Measurements from ENCODE around the gene FAM193B. TPM values are rescaled to one million over a fixed set of nuclear protein-coding genes. Genes with fewer than 3 reads are reported as not detected.
"Not testable (repeated sequence)": the region's sequence is repeated elsewhere in the genome, so short reads cannot be mapped to it uniquely, and the experiment has no call there.

FAM193B gene
- total RNA-seq, 1 donor from 2014 or later: 29.5 TPM

- intact Hi-C loops (cut with DNase I): no loop called here
- ATAC-seq: peak; percentile 82
- DNase-seq (ENCODE audit: missing footprints): no peak
These were observed 8.1 kb downstream of the FAM193B start for GRCh38 chr5:177546258-177546741.

- peak; percentile 80 for ATAC-seq
- intact Hi-C loops (cut with DNase I): no loop called here
- DNase-seq (ENCODE audit: missing footprints): no peak
These were observed 8.7 kb downstream of the FAM193B start for GRCh38 chr5:177545487-177546257.

- no peak for DNase-seq (ENCODE audit: missing footprints)
- ATAC-seq: no peak
- intact Hi-C loops (cut with DNase I): no loop called here
These were observed 11.4 kb downstream of the FAM193B start for GRCh38 chr5:177542816-177543465.

GRCh38 chr5:177540438-177540837 lies 13.9 kb downstream of the FAM193B start:
- intact Hi-C loops (cut with DNase I): no loop called here

GRCh38 chr5:177539411-177539810 lies 15.0 kb downstream of the FAM193B start:
- DNase-seq (ENCODE audit: missing footprints) (no peak), ATAC-seq (peak; percentile 48)
- intact Hi-C loops (cut with DNase I): no loop called here

More at GRCh38 chr5:177540438-177540837, 13.9 kb downstream of the FAM193B start:
- DNase-seq (ENCODE audit: missing footprints): no peak
- no peak for ATAC-seq

GRCh38 chr5:177538876-177539275 lies 15.5 kb downstream of the FAM193B start:
- ATAC-seq: peak; percentile 20
- intact Hi-C loops (cut with DNase I): no loop called here

GRCh38 chr5:177537389-177538361 lies 16.7 kb downstream of the FAM193B start:
- intact Hi-C loops (cut with DNase I): no loop called here
- ATAC-seq (peak; percentile 80), DNase-seq (ENCODE audit: missing footprints) (no peak)

More at GRCh38 chr5:177538876-177539275, 15.5 kb downstream of the FAM193B start:
- DNase-seq (ENCODE audit: missing footprints): no peak

- intact Hi-C loops (cut with DNase I): no loop called here
- DNase-seq (ENCODE audit: missing footprints): no peak
- ATAC-seq: no peak
These were observed 18.0 kb downstream of the FAM193B start for GRCh38 chr5:177536386-177536785.

GRCh38 chr5:177535125-177535524 lies 19.2 kb downstream of the FAM193B start:
- ATAC-seq: no peak
- no peak for DNase-seq (ENCODE audit: missing footprints)
- intact Hi-C loops (cut with DNase I): no loop called here

- ATAC-seq; intact Hi-C loops (cut with DNase I): not testable (repeated sequence)
These were observed 19.9 kb downstream of the FAM193B start for GRCh38 chr5:177534433-177534832.

GRCh38 chr5:177531209-177531940 lies 23.0 kb downstream of the FAM193B start:
- intact Hi-C loops (cut with DNase I): no loop called here
- ATAC-seq: no peak
- DNase-seq (ENCODE audit: missing footprints): peak; percentile 46

More at GRCh38 chr5:177534433-177534832, 19.9 kb downstream of the FAM193B start:
- DNase-seq (ENCODE audit: missing footprints): not testable (repeated sequence)

- intact Hi-C loops (cut with DNase I): no loop called here
- peak; percentile 38 for ATAC-seq
These were observed 23.7 kb downstream of the FAM193B start for GRCh38 chr5:177530638-177531037.

GRCh38 chr5:177529247-177530203 lies 24.8 kb downstream of the FAM193B start:
- DNase-seq (ENCODE audit: missing footprints) (no peak), ATAC-seq (no peak)
- intact Hi-C loops (cut with DNase I): no loop called here

More at GRCh38 chr5:177530638-177531037, 23.7 kb downstream of the FAM193B start:
- DNase-seq (ENCODE audit: missing footprints): peak; percentile 31

- intact Hi-C loops (cut with DNase I): no loop called here
- DNase-seq (ENCODE audit: missing footprints): peak; percentile 27
- ATAC-seq: no peak
These were observed 25.7 kb downstream of the FAM193B start for GRCh38 chr5:177528631-177529030.

GRCh38 chr5:177527595-177527994 lies 26.8 kb downstream of the FAM193B start:
- intact Hi-C loops (cut with DNase I): no loop called here
- no peak for DNase-seq (ENCODE audit: missing footprints)
- ATAC-seq: no peak

- ATAC-seq (no peak), DNase-seq (ENCODE audit: missing footprints) (no peak)
- intact Hi-C loops (cut with DNase I): no loop called here
These were observed 27.6 kb downstream of the FAM193B start for GRCh38 chr5:177526791-177527190.

- no peak for ATAC-seq
- intact Hi-C loops (cut with DNase I): no loop called here
- no peak for DNase-seq (ENCODE audit: missing footprints)
These were observed 28.2 kb downstream of the FAM193B start for GRCh38 chr5:177526191-177526590.
